Measurements from ENCODE around the gene DMD.

DNA sequence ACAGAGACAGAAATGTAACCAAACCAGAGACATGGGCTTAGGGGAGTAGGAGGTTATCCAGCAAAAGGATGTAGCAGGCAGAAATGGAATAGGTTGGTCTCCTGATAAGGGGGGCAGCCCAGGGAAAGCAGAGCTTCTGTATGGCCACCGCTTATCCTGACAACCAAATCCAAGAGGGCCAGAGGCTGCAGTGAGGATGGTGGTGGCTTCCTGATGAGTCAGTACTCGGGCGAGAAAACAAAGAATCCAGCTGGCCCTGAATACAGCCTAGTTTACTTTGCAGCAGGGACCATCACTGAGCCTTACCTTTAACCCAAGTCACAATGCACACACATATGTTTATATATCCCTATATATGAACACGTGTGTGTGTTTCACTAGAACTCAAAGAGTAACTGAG is 2009.8 kb downstream of the DMD start:
- TF ChIP-seq, protein P1, sequence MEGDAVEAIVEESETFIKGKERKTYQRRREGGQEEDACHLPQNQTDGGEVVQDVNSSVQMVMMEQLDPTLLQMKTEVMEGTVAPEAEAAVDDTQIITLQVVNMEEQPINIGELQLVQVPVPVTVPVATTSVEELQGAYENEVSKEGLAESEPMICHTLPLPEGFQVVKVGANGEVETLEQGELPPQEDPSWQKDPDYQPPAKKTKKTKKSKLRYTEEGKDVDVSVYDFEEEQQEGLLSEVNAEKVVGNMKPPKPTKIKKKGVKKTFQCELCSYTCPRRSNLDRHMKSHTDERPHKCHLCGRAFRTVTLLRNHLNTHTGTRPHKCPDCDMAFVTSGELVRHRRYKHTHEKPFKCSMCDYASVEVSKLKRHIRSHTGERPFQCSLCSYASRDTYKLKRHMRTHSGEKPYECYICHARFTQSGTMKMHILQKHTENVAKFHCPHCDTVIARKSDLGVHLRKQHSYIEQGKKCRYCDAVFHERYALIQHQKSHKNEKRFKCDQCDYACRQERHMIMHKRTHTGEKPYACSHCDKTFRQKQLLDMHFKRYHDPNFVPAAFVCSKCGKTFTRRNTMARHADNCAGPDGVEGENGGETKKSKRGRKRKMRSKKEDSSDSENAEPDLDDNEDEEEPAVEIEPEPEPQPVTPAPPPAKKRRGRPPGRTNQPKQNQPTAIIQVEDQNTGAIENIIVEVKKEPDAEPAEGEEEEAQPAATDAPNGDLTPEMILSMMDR (IDR thresholded peaks at IDR 0.05; ENCODE audit: low read depth, low read length): no peak
- no peak for TF ChIP-seq EZH2phosphoT487 (IDR thresholded peaks at IDR 0.05; ENCODE audit: low read depth)

Measured in OCI-LY3 (cell line).